Renal cortical epithelial cell (primary cell): ENCODE results near the gene FARSA. TPM values are rescaled to one million over a fixed set of nuclear protein-coding genes. Genes with fewer than 3 reads are reported as not detected.
A peak's percentile ranks its signal among the peaks of the same experiment; 100 is the strongest.
"Not testable (repeated sequence)": the region's sequence is repeated elsewhere in the genome, so short reads cannot be mapped to it uniquely, and the experiment has no call there.

Experiments
- DNase-seq: peaks from one replicate; pipeline ENCODE4 v3.0.0-alpha.2; 2011; ENCODE audit warnings: low read depth
- total RNA-seq: library from RNA; depleted of rRNA; stranded (reverse); fragments of >200 nt; gene quantifications from 2 replicates; pipeline ENCODE4 v1.2.3, GENCODE V29; 2014

FARSA gene
- total RNA-seq, 1 donor from 2014 or later = 71.8 TPM

DNA sequence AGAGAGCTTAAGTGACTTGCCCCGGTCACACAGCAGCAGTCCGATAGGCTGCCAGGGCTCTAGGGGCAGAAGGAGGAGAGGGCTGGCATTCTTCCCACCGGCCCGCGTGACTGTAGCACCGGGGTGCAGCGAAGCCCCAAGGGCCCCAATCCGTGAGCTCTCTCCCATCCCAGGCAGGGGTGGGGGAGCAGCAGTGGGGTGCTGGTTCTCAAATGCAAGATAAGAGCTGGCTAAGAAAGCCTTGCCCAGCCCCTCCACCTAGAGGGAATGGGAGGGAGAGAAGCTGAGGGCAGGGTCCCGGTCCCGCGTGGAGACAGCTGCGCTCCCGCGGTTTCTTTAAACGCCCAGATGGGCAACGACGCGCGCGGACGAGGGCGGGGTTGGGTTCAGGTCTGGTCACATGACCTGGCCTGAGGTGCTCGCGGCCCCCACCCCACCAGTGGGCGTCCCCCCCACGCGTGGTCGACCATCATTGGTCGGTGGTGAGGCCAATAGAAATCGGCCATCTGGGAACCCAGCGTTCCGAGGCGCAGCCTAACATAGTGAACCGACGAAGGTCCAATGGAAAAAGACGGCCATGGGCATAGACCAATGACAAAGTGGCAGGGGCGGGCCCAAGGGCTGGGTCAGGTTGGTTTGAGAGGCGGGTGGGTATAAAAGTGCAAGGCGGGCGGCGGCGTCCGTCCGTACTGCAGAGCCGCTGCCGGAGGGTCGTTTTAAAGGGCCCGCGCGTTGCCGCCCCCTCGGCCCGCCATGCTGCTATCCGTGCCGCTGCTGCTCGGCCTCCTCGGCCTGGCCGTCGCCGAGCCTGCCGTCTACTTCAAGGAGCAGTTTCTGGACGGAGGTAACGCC, 4.6 kb upstream of the FARSA start, which contains the start of gene CALR:
Gene CALR, plus strand, starts transcription at position 683 of the 852 bp plus-strand sequence. Its CDS starts 71 bp downstream, at position 754.
- DNase-seq = peak; percentile 97

DNA sequence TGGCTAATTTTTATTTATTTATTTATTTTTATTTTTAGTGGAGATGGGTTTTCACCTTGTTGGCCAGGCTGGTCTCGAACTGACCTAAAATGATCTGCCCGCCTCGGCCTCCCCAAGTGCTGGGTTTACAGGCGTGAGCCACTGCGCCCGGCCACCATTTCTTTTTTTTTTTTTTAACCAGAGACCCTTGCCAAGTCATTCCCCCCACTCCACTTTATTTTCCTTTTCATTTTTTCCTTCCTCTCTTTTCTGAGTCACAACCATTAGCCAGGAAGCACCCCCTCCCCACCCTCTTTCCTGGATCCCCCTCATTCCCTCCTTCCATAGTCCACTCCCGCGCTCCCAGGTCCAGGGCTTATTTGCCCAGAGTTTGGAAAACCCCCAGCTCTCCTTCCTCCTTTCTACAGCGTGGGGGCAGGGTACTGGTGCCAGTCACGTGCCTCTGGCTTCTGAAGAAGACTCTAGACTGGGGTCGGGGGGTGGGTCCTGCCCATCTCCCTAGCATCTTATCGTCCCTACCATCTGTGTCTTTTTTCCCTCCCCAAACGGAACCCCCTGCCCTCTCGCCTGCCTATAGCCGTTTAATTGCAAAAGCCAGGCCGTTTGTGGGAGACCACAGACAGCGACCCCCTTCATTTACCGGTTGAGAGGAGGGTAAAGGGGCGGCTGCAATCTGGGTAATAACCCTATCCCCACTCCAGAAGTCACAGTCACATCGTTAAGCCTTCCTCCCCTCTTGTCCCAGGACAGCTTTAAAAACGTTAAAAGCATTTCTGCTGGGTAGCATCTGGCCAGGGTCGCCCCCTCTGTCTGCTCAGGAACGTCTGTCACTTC, 3.8 kb upstream of the FARSA start:
- no peak for DNase-seq

DNA sequence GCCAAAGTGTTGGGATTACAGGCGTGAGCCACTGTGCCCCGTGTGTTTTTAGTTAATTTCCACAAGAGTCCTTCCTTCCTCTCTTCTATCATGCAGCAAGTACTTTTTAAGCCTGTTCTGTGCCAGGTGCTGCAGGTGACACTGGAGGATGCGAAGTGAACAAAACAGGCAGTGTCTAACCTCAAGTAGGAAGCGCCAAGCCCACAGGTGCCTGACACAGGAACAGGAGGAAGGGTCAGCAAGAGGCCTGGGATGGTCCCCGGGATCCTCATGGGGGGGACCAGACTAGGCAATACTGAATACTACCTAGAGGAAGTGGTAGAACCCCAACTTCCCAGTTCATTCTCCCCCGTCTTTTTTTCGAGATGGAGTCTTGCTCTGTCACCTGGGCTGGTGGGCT, 3.1 kb upstream of the FARSA start:
- DNase-seq = no peak

DNA sequence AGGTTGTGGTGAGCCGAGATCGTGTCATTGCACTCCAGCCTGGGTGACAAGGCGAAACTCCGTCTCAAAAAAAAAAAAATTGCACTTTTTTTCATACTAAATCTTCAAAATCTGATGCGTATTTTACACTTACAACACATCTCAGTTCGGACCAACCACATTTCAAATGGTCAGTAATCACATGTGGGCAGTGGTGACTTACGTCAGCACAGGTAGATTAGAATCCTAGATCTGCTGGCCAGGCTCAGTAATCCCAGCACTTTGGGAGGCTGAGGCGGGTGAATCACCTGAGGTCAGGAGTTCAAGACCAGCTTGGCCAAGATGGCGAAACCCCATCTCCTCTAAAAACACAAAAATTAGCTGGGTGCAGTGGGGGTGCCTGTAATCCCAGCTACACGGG, 1.6 kb upstream of the FARSA start:
- no peak for DNase-seq

DNA sequence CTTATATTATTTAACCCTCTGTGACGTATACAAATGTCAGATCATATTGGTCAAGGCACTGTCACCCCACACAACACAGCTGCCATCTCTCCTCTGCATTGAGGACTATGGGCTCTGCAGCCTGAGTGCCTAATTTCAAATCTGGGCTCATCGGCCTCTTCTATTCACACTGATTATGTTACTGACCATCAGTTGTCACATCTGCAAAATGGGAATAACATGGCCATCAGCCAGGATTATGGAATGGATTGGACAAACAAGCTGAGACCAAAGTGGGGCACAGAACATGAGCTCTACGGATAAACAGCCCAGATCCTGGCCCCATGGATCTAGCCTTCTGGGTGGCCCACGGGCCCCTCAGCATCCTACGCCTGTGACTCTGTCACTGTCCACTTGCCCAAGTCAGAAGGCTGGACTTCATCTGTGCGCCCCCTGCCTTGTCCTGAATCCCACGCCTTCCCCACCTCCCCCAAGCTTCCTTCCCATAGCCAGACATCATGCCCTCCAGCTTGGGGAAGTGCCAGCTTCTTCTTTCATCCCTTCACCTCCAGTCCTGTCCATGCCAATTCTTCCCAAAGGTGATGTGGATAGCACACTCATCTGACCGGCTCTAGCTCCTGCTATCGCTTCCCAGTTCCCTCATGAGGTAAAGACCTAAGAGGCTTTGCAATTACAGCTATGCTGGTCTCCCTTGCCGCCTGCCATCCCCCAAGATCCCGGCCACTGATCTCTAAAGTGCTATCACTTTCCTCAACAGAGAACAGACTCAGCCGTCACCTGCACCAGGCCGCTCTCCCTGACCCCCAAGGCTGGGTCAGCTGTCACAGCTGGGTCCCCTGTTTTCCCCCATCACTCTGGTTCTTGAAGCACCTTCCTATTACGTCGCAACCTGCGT, 872 bp downstream of the FARSA start:
- no peak for DNase-seq

DNA sequence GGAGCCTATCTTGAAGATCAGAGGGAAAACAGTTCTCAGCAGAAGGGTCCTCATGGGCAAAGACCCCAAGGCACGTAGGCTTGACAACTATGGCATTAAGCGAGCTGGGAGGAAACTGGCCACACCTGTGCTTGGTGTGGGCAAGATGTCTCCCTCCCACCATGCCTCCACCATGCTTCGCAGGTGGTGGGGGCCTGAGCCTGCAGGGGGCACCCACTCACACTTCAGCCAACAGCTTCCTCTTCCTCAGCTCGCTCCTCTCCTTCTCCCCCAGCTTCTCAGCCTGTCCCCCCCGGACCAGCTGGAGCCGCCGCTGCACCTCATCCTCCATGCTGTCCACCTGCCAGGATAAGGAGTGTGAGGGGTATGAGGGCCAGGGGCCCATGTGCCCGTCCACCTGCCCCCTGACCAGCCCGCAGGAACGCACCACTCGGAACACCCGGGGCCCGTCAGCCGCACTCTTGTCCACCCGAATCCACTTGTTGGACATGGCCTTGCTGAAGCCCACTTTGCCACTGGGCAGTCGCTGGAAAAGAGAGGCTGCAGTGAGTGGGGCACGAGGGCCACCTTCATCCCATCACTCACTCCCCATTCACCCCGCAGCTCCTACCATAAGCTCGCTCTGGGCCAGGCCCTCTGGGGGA, 3.4 kb downstream of the FARSA start:
- DNase-seq = no peak

DNA sequence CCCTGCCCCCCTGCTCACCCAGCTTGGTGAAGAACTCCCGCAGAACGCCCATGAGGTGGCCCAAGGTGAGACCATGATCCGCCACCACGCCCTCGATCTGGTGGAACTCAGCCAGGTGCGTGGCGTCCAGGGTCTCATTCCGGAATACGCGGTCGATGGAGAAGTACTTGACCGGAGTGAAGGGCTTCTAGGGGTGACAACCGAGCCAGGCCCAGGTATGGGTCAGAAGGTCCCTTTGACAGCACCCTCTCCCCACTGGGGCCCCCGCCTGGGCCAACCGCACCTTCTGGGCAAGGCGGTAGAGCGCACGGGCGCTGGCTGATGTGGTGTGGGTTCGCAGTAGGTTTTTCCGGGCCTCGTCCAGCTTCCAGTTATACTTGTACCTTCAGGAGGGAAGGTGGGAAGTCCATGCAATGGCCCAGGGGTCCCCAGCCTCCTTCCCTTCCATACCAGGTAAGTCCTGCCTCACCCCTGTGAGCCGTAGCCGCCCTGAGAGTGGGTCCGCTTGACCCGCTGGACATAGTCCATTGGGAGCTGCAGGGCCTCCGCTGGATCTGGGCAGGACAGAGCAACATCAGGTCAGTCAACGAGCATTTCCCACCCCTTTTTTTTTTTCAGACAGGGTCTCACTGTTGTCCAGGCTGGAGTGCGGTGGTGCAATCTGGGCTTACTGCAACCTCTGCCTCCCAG, 8.7 kb downstream of the FARSA start:
- no peak for DNase-seq

DNA sequence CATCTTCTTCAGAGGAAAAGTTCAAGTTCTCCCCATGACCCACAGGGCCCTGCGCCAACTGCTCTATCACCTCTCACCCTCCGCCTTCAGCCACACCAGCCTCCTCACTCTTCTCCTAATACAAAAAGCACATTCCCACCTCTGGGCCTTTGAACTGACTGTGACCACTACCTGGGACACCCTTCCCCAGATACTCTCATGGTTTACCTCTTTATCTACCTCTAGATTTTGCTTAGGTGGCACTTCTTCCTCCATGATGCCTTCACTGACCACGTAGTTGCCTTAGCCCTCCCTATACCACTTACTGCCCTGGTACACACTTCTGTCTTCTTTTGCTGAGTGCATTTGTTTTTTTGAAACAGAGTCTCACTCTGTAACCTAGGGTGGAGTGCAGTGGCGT, 10.6 kb downstream of the FARSA start:
- DNase-seq = no peak

DNA sequence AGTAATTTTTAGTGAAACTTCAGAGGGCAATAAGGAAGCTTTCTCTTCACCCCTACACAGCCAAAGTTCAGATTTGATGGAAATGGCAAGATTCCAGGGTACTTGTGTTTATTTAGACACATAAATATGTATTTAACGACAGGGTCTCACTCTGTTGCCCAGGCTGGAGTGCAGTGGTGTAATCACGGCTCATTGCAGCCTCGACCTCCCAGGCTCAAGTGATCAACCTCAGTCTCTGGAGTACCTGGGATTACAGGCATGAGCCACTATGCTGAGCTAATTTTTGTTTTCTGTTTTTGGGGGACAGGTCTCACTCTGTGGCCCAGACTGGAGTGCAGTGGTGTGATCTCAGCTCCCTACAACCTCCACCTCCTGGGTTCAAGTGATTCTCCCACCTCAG, 12.5 kb downstream of the FARSA start:
- no peak for DNase-seq

DNA sequence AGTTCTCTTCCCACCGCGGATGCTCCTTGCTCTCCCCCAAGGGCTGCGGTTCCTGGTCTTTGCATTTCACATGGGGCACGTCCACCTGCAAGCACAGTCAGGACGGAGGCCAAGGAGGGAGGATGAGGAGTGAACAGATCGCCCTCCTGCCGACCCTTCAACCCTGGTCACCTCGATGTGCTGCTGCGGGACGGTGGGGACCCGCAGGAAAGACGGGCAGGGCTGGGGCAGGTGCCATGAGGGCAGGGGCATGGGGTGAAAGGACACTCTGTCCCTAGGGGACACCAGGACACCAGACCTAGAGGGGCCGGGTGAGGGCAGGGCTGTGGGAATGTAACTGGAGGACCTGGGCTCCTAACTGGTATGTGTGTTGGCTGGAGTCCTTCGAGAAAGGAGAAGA, 15.3 kb downstream of the FARSA start:
- no peak for DNase-seq

DNA sequence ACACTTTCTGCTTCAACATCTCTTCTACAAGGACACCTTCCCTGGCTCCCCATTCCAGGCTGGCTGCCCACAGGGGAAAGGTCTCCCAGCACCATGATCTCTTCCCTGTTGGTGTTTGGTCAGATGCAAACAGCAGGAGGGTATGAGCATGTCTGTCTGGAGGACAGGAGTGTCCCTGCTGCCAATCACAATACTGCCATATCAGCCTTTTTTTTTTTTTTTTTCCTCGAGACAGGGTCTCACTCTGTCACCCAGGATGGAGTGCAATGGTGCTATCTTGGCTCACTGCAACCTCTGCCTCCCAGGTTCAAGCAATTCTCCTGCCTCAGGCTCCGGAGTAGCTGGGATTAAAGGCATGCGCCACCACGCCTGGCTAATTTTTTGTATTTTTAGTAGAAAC, 17.7 kb downstream of the FARSA start:
- DNase-seq = not testable (repeated sequence)

DNA sequence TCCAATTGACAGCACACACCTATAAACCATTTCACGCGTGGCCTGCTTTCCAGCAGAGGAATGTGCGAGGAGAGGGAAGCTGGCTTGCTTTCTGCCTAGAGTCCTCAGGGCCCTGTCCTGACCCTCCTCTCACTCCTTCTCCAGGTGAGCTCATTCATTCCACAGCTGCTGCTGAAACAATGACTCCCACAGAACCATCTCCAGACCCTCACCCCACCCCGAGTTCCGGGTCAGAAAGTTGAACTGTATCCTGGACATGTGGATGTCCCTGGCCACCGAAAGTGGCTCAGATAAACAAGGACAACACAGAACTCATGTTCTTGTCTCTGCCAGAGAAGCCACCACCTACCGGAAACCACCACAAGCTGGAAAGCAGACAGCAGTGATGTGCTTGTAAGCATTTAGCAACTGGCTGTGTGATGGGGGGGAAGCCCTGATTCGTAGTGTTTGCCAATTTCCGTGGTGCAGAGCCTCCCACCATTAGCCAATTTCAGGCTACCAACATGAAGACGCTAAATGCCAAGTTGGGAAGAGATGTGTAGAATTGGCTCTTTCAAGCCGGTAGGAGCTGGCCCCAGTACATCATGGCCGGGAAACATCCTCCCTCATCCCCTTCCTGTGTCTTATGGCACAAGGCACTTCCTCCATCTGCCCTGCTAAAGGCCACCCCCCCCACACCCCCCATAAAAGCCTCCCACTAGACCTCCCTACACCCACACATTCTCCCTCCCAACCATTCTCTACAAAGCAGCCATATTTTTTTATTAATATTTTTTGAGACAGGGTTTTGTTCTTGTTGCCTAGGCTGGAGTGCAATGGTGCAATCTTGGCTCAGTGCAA, 19.4 kb downstream of the FARSA start:
- no peak for DNase-seq

DNA sequence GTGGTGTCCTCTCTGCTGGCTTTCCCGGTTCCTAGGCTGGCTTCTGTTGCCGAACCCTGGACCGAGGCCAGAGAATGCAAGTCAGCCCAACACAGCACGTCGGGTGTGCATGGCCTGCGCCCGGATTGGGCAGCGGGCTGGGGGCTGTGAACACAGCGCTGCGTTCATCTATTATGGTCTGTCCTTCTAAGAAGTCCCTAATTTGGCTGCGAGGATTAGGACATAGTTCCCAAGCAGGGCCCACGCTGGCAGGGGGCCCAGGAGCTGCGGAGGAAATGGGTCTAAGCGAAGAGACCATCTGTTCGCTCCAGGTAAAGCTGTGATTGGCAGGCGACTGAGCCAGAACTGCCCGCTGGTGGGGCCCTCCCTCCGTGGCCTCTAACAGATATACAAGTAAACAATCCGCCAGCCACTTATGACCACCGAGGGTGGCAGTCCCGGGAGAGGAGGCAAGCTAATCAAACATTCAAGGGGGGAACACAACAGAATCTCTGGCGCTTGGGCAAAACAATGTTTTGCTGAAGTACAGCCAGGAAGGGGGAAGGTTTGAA, 20.4 kb downstream of the FARSA start:
- DNase-seq = no peak

DNA sequence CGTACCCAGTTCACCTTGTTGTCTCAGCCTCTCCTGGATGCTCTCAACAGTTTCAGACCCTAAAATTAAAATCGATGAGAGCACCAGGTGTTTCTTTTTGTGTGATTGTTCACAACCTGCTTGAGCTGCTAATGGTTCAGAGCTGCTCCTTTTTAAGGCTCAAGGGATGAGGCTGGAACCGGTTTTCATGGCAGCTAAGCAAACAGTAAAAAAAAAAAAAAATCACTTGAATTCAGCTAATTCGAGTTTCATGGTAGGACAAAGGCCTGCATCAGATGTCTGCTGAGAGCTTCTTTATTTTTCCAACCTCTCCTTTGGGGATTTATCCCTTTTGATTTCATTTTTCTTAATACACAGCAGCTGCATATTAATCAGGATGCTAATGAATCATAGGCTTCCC, 20.9 kb downstream of the FARSA start:
- DNase-seq = no peak

DNA sequence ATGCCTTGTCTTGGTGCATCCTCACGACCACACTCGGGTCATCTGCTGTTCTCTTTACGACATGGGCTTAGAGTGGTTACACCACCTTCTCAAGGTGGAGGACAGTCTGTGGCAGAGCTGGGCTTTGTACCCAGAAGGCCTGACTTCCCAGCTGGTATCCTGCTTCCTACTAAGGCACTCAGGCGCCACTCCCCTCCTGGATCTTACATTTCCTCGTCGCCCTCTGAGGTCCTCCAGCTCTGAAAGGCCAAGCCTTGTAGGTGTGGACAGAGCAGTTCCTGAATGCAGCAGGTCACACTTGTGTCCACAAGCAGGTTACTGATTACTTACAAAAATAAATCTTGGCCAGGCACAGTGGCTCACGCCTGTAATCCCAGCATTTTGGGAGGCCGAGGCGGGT, 26.3 kb downstream of the FARSA start:
- DNase-seq = no peak

DNA sequence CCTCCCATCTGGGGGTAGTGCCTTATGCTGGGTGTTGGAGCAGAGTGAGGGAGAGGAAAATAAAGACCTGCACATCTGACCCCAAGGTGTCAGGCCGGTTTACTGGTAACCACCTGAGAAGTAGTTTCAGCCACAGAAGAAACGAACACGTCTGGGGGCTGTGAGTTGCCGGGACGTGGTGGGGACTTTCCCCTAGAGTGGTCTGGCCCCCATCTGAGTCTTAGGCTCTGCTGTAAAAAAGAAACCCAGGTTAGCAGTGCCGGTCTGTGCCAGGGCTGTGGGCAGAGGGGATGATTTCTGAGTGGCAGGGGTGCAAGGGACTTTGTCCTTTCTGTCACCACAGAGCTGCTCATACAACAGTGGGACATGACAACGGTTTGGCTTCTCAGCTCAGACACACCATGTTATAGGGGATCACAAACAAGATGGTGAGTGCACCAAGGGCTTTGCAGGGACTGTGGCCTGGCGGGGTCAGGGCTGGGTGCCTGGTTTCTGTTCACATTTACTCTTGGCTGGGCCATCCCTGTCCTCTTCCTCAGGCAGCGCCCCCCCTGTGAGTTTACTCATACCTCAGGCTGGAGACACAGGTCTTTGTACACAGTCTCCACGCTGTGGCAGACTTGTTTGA, 33.5 kb downstream of the FARSA start:
- DNase-seq = no peak

DNA sequence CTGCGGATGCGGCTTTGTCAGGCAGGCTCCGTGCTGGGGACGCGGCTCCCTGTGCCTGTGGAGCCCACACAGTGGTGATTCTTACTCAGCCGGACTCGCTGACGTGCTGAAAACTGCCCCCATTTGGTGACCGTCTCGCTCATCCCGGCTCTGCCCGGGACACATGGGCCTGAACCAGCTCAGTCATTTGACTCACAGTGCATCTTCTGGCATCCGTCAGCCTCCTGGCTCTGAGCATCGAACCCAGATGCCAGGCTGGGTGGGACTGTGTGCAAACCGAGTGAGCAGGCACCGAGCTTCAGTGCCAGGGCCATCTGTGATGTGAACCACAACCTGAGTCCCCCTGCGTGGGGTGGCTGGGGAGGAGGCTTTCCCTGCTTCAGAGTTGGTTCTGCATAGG, 37.1 kb downstream of the FARSA start:
- DNase-seq = no peak

DNA sequence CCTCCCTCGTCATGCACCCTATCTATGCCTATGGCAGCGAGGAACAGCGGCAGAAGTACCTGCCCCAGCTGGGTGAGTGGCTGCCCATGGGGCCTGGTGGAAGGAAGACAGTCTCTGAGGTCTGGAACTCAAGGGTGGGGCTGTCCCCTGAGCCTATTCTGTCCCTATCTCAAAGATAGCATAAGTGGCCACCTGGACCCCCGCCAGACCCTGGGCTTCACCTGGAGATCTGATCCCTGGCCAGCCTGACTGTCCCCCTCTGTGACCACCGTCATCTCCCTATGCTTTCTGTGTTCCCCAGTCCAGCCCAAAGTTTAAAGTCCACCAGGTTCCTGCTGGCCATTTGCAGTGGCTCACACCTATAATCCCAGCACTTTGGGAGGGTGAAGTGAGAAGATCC, 39.9 kb downstream of the FARSA start:
- no peak for DNase-seq

DNA sequence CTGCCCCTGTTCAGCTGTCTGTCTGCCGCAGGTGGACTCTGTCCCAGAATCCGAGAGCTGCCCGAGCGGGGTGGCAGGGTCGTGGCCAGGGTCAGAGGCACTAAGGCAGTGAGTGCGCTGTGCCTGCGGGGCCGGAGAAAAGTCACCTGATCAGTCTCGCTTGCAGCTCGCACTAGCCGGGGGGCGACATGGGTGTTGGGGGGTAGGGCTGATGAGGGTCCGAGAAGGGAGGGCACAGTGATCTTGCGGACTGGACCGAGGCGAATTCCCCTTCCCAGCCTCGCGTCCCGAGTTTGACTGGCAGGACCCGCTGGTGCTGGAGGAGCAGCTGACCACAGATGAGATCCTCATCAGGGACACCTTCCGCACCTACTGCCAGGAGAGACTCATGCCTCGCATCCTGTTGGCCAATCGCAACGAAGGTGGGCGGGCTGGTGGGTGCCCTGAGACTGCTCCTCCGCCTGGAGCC, 41.9 kb downstream of the FARSA start:
- no peak for DNase-seq
